PC-9 (cell line): Measurements from ENCODE around the gene SLAMF6. TPM values are rescaled to one million over a fixed set of nuclear protein-coding genes. Genes with fewer than 3 reads are reported as not detected.

Source experiments
- BruUV-seq: library from RNA; stranded (reverse); fragments of 400-500 nt; replicated peaks from 2 replicates; lab custom pipeline; 2021; lab: Mats Ljungman, UMichigan
- CTCF ChIA-PET: fragments of 300-600 bp; sonication (Branson Sonifier 250); formaldehyde crosslinking; loops from one replicate; lab custom pipeline; 2022; ENCODE audit warnings: antibody characterized with exemption; lab: Charles Lee
- POLR2A ChIA-PET: fragments of 300-600 bp; sonication (Branson Sonifier 250); formaldehyde crosslinking; loops from one replicate; lab custom pipeline; 2022; ENCODE audit warnings: antibody characterized with exemption; ENCODE audit not compliant: unreplicated experiment; lab: Charles Lee
- DNase-seq, 2 experiments: peaks; one replicate each; pipeline versions ENCODE4 v3.0.0 to v3.0.0-alpha.2; 2015 to 2022; ENCODE audit warnings: mixed read lengths in 1 of 2
- H2AFZ ChIP-seq: fragments of 200-600 bp; sonication (generic); 2 replicates; pipeline ENCODE4 v1.8.1; 2017; ENCODE audit warnings: antibody characterized with exemption
- H3F3A ChIP-seq: fragments of 200-600 bp; sonication (generic); 2 replicates; pipeline ENCODE4 v1.8.1; 2017; ENCODE audit warnings: antibody characterized with exemption, mild to moderate bottlenecking, low read depth; ENCODE audit not compliant: insufficient read depth
- H3K27ac ChIP-seq: fragments of 200-600 bp; sonication (generic); 2 replicates; pipeline ENCODE4 v1.6.1; 2016; ENCODE audit warnings: mixed run types
- H3K27me3 ChIP-seq: fragments of 200-600 bp; sonication (generic); 2 replicates; pipeline ENCODE4 v1.6.1; 2016; ENCODE audit warnings: low read depth, mixed run types; ENCODE audit not compliant: insufficient read depth
- H3K36me3 ChIP-seq: fragments of 200-600 bp; sonication (generic); 2 replicates; pipeline ENCODE4 v1.6.1; 2016; ENCODE audit warnings: low read depth, mixed run types
- H3K4me1 ChIP-seq: fragments of 200-600 bp; sonication (generic); replicated peaks from 2 replicates; pipeline ENCODE4 v1.6.1; 2016; ENCODE audit warnings: mixed run types; ENCODE audit not compliant: insufficient read depth
- H3K4me2 ChIP-seq: fragments of 200-600 bp; sonication (generic); 2 replicates; pipeline ENCODE4 v1.6.1; 2017; ENCODE audit warnings: mixed run types
- H3K4me3 ChIP-seq: fragments of 200-600 bp; sonication (generic); 2 replicates; pipeline ENCODE4 v1.6.1; 2016; ENCODE audit warnings: mixed run types
- H3K79me2 ChIP-seq: fragments of 200-600 bp; sonication (generic); 2 replicates; pipeline ENCODE4 v1.6.1; 2017; ENCODE audit warnings: low read depth, mixed run types
- H3K9me2 ChIP-seq: fragments of 200-600 bp; sonication (generic); 2 replicates; pipeline ENCODE4 v1.8.1; 2017; ENCODE audit warnings: mild to moderate bottlenecking; ENCODE audit not compliant: insufficient read depth
- H3K9me3 ChIP-seq: fragments of 200-600 bp; sonication (generic); 2 replicates; pipeline ENCODE4 v1.8.1; 2016; ENCODE audit warnings: low read depth; ENCODE audit not compliant: insufficient read depth
- H4K20me1 ChIP-seq: fragments of 200-600 bp; sonication (generic); 2 replicates; pipeline ENCODE4 v1.8.1; 2017; ENCODE audit not compliant: insufficient read depth
- CTCF ChIP-seq: fragments of 200-600 bp; sonication (generic); conservative IDR thresholded peaks from 2 replicates; pipeline ENCODE4 v1.6.1; 2017; ENCODE audit warnings: mixed run types, antibody characterized with exemption, mild to moderate bottlenecking, moderate library complexity
- EZH2 ChIP-seq: fragments of 200-600 bp; sonication (generic); IDR thresholded peaks from 2 replicates; pipeline ENCODE4 v1.8.0; 2017; ENCODE audit warnings: antibody characterized with exemption, low read depth
- intact Hi-C: fragments of 100-400 bp; cut with micrococcal nuclease; formaldehyde crosslinking; loops from one replicate; pipeline ENCODE4 v1.10.0; 2022; ENCODE audit not compliant: unreplicated experiment
- total RNA-seq: library from RNA; stranded (reverse); gene quantifications from 2 replicates; pipeline ENCODE4 v1.2.3, GENCODE V29; 2021

The SLAMF6 gene
- total RNA-seq, 1 experiment from 2014 or later = not detected

- Histone ChIP-seq H3K4me2 (no peak overlapping the region), H3K27ac (no peak overlapping the region), H2AFZ (no peak overlapping the region), H4K20me1 (no peaks in the 10 kb centered on the region), H3K9me2 (no peaks in the 10 kb centered on the region), H3K4me3 (no peak overlapping the region), H3K9me3 (no peaks in the 10 kb centered on the region), H3F3A (no peaks in the 10 kb centered on the region), H3K27me3 (no peaks in the 10 kb centered on the region), H3K4me1 (no peaks in the 10 kb centered on the region), H3K36me3 (no peaks in the 10 kb centered on the region), H3K79me2 (no peaks in the 10 kb centered on the region)
- DNase-seq = no peak
- TF ChIP-seq EZH2 = no peak
- TF ChIP-seq CTCF = no peak
- no TSS peak for BruUV-seq
- intact Hi-C loops = no loop called here
- ChIA-PET POLR2A (no interaction called here), CTCF (no interaction called here)
Measured at GRCh38 chr1:160548183-160548582, 25.1 kb upstream of the SLAMF6 start.

- H3F3A ChIP-seq = no peaks in the 10 kb centered on the region
- H3K27me3 ChIP-seq = no peaks in the 10 kb centered on the region
- no peaks in the 10 kb centered on the region for H3K79me2 ChIP-seq
- no peak for DNase-seq
- H3K9me3 ChIP-seq = no peaks in the 10 kb centered on the region
- BruUV-seq = no TSS peak
- POLR2A ChIA-PET = no interaction called here
- H3K27ac ChIP-seq = no peak overlapping the region
- no peaks in the 10 kb centered on the region for H4K20me1 ChIP-seq
- H3K9me2 ChIP-seq = no peaks in the 10 kb centered on the region
- intact Hi-C loops = no loop called here
- H3K36me3 ChIP-seq = no peaks in the 10 kb centered on the region
- H2AFZ ChIP-seq = no peak overlapping the region
- H3K4me2 ChIP-seq = no peak overlapping the region
- H3K4me1 ChIP-seq = no peaks in the 10 kb centered on the region
- TF ChIP-seq CTCF (no peak), EZH2 (no peak)
- H3K4me3 ChIP-seq = no peak overlapping the region
- CTCF ChIA-PET = no interaction called here
Measured at GRCh38 chr1:160547422-160547821, 24.4 kb upstream of the SLAMF6 start.

GRCh38 chr1:160546942-160547341 lies 23.9 kb upstream of the SLAMF6 start:
- H3K36me3 ChIP-seq = no peaks in the 10 kb centered on the region
- no peaks in the 10 kb centered on the region for H3K79me2 ChIP-seq
- no peaks in the 10 kb centered on the region for H3K9me2 ChIP-seq
- ChIA-PET POLR2A (no interaction called here), CTCF (no interaction called here)
- H3K4me2 ChIP-seq = no peak overlapping the region
- H3K9me3 ChIP-seq = no peaks in the 10 kb centered on the region
- no peaks in the 10 kb centered on the region for H3F3A ChIP-seq
- H3K27ac ChIP-seq = no peak overlapping the region
- no peak overlapping the region for H3K4me3 ChIP-seq
- DNase-seq = no peak
- no peak overlapping the region for H2AFZ ChIP-seq
- TF ChIP-seq CTCF = no peak
- no peak for TF ChIP-seq EZH2
- H3K4me1 ChIP-seq = no peaks in the 10 kb centered on the region
- no peaks in the 10 kb centered on the region for H4K20me1 ChIP-seq
- no peaks in the 10 kb centered on the region for H3K27me3 ChIP-seq
- no TSS peak for BruUV-seq
- intact Hi-C loops = no loop called here
